Hepatocyte (in vitro differentiated cells): ENCODE results near the gene LCAT. TPM values are rescaled to one million over a fixed set of nuclear protein-coding genes. Genes with fewer than 3 reads are reported as not detected.

Source experiments
- DNase-seq: peaks from one replicate; pipeline ENCODE4 v3.0.0-alpha.2; 2016; ENCODE audit warnings: low spot score
- H2AFZ ChIP-seq: fragments of 200-600 bp; sonication (generic); 2 replicates; pipeline ENCODE4 v1.6.0; 2016; ENCODE audit warnings: antibody characterized with exemption, mild to moderate bottlenecking
- H3K27ac ChIP-seq: fragments of 200-600 bp; sonication (generic); 2 replicates; pipeline ENCODE4 v1.5.1; 2016; ENCODE audit warnings: mild to moderate bottlenecking
- H3K27me3 ChIP-seq: fragments of 200-600 bp; sonication (generic); 2 replicates; pipeline ENCODE4 v1.6.1; 2016
- H3K36me3 ChIP-seq: fragments of 200-600 bp; sonication (generic); replicated peaks from 2 replicates; pipeline ENCODE4 v1.5.1; 2016; ENCODE audit warnings: low read depth; ENCODE audit not compliant: insufficient read depth
- H3K4me1 ChIP-seq: fragments of 200-600 bp; sonication (generic); 2 replicates; pipeline ENCODE4 v1.5.1; 2016; ENCODE audit warnings: mild to moderate bottlenecking, moderate library complexity; ENCODE audit not compliant: insufficient read depth
- H3K4me2 ChIP-seq: fragments of 200-600 bp; sonication (generic); 2 replicates; pipeline ENCODE4 v1.6.0; 2016
- H3K4me3 ChIP-seq: fragments of 200-600 bp; sonication (generic); 2 replicates; pipeline ENCODE4 v1.5.1; 2016; ENCODE audit warnings: mild to moderate bottlenecking
- H3K79me2 ChIP-seq: fragments of 200-600 bp; sonication (generic); 2 replicates; pipeline ENCODE4 v1.6.0; 2017; ENCODE audit warnings: mild to moderate bottlenecking
- H3K9me2 ChIP-seq: fragments of 200-600 bp; sonication (generic); replicated peaks from 2 replicates; pipeline ENCODE4 v1.6.0; 2017; ENCODE audit warnings: mild to moderate bottlenecking; ENCODE audit not compliant: insufficient read depth
- H3K9me3 ChIP-seq: fragments of 200-600 bp; sonication (generic); 2 replicates; pipeline ENCODE4 v1.5.1; 2016; ENCODE audit warnings: low read depth, mild to moderate bottlenecking
- H4K20me1 ChIP-seq: fragments of 200-600 bp; sonication (generic); 2 replicates; pipeline ENCODE4 v1.6.0; 2016; ENCODE audit warnings: mild to moderate bottlenecking; ENCODE audit not compliant: insufficient read depth, poor library complexity, severe bottlenecking
- EZH2 ChIP-seq: fragments of 200-600 bp; sonication (generic); IDR thresholded peaks from 2 replicates; pipeline ENCODE4 v1.6.1; 2016; ENCODE audit warnings: antibody characterized with exemption, mild to moderate bottlenecking, borderline replicate concordance
- EZH2phosphoT487 ChIP-seq: fragments of 200-600 bp; sonication (generic); IDR thresholded peaks from one replicate; pipeline ENCODE4 v1.6.1; 2018; ENCODE audit warnings: antibody characterized with exemption, mild to moderate bottlenecking, low read depth, moderate library complexity; ENCODE audit not compliant: unreplicated experiment, severe bottlenecking
- WGBS: methylation state at CpG from one replicate; pipeline ENCODE4 v1.1.6; 2016; ENCODE audit warnings: low lambda C conversion rate; ENCODE audit errors: missing lambda C conversion rate; 5-methylcytosine and 5-hydroxymethylcytosine counted together
- polyA plus RNA-seq: library from polyadenylated mRNA; unstranded; fragments of >200 nt; fragmentation: Nextera tagmentation; extraction: Ambion mirVana; gene quantifications from 2 replicates; pipeline ENCODE4 v1.2.1, GENCODE V29; 2016
- total RNA-seq: library from RNA; depleted of rRNA; stranded (reverse); fragments of >200 nt; gene quantifications from 2 replicates; pipeline ENCODE4 v1.2.3, GENCODE V29; 2014
- TF ChIP-seq, protein P1 (sequence below): fragments of 200-600 bp; sonication (generic); IDR thresholded peaks from 2 replicates; pipeline ENCODE4 v1.5.1; 2016; ENCODE audit warnings: antibody characterized with exemption, mild to moderate bottlenecking; ENCODE audit not compliant: poor library complexity

Gene LCAT
- total and polyA plus RNA-seq, 2 experiments from 2014 or later = 15.6 to 44.6 TPM

- no peaks in the 10 kb centered on the region for H3K4me1 ChIP-seq
- H3K36me3 ChIP-seq = no peaks in the 10 kb centered on the region
- TF ChIP-seq EZH2phosphoT487 (no peak), EZH2 (no peak)
- TF ChIP-seq, protein P1, sequence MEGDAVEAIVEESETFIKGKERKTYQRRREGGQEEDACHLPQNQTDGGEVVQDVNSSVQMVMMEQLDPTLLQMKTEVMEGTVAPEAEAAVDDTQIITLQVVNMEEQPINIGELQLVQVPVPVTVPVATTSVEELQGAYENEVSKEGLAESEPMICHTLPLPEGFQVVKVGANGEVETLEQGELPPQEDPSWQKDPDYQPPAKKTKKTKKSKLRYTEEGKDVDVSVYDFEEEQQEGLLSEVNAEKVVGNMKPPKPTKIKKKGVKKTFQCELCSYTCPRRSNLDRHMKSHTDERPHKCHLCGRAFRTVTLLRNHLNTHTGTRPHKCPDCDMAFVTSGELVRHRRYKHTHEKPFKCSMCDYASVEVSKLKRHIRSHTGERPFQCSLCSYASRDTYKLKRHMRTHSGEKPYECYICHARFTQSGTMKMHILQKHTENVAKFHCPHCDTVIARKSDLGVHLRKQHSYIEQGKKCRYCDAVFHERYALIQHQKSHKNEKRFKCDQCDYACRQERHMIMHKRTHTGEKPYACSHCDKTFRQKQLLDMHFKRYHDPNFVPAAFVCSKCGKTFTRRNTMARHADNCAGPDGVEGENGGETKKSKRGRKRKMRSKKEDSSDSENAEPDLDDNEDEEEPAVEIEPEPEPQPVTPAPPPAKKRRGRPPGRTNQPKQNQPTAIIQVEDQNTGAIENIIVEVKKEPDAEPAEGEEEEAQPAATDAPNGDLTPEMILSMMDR = peak; percentile 5
- no peak within 1 kb of the TSS for H3K4me2 ChIP-seq
- H3K27me3 ChIP-seq = no peaks in the 10 kb centered on the region
- H3K27ac ChIP-seq = no peak within 1 kb of the TSS
- H2AFZ ChIP-seq = no peak within 1 kb of the TSS
- WGBS = 83% methylated on average over 48 of the region's 62 CpGs
- no peak for DNase-seq
- no peaks in the 10 kb centered on the region for H3K79me2 ChIP-seq
- H3K9me2 ChIP-seq = no peaks in the 10 kb centered on the region
- H3K4me3 ChIP-seq = no peak within 1 kb of the TSS
- no peaks in the 10 kb centered on the region for H4K20me1 ChIP-seq
- no peaks in the 10 kb centered on the region for H3K9me3 ChIP-seq
These were observed 36.2 kb upstream of the LCAT start, which contains the start of gene DPEP3 for GRCh38 chr16:67979955-67980678. Gene DPEP3, minus strand, starts transcription at chr16:67980499. Its CDS starts 119 bp downstream, at chr16:67980380.

DNA sequence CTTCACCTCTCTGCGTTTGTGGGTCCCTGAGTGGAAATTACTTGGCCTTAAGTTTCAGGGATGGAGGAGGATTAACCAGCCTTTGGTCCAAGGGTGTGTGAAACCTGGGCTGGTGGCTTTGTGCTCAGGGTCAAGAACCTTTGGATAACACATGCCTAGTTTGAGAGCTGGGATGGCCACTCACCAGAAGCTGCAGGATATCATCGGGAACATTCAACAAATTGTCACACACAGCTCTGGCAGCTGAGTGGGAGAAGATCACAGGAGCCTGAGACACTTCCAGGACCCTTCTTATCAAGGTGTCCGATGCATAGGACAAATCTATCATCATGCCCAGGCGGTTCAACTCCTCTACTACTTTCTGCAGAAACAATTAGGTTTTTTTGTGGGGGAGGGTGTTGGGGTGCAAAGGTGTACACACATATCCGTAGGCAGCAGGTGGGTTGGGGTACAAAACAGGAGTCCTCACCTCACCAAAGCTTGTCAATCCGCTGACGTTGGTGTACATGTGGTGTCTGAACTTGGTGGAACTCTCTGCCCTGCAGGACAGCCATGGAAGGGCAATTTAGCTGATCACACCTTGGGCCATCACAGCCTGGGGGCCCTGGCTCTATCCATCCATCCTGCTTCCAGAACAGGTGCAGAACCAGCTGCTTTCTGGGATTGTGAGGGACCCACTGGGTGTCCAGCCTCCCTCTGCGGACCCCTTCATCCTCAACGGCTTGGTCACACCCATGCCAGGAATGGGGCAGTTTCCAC, 33.7 kb upstream of the LCAT start:
- TF ChIP-seq, protein P1 = no peak
- TF ChIP-seq EZH2phosphoT487 = no peak
- TF ChIP-seq EZH2 = no peak
- H3K79me2 ChIP-seq = no peaks in the 10 kb centered on the region
- no peaks in the 10 kb centered on the region for H3K4me1 ChIP-seq
- H3K9me2 ChIP-seq = no peaks in the 10 kb centered on the region
- WGBS = 90% methylated on average over 9 of the region's 9 CpGs
- no peaks in the 10 kb centered on the region for H3K27me3 ChIP-seq
- H4K20me1 ChIP-seq = no peaks in the 10 kb centered on the region
- no peak for DNase-seq
- no peak overlapping the region for H3K4me3 ChIP-seq
- H2AFZ ChIP-seq = no peak overlapping the region
- H3K27ac ChIP-seq = no peak overlapping the region
- no peak overlapping the region for H3K4me2 ChIP-seq
- H3K9me3 ChIP-seq = no peaks in the 10 kb centered on the region
- no peaks in the 10 kb centered on the region for H3K36me3 ChIP-seq

- Histone ChIP-seq H4K20me1 (no peaks in the 10 kb centered on the region), H3K9me2 (no peaks in the 10 kb centered on the region), H3K27ac (no peak overlapping the region), H3K4me2 (no peak overlapping the region), H3K27me3 (no peaks in the 10 kb centered on the region), H2AFZ (no peak overlapping the region), H3K4me3 (no peak overlapping the region), H3K36me3 (no peaks in the 10 kb centered on the region), H3K9me3 (no peaks in the 10 kb centered on the region), H3K4me1 (no peaks in the 10 kb centered on the region), H3K79me2 (no peaks in the 10 kb centered on the region)
- no peak for DNase-seq
- TF ChIP-seq EZH2phosphoT487 (no peak), EZH2 (no peak)
- TF ChIP-seq, protein P1 = no peak
- WGBS = 78% methylated on average over 5 of the region's 5 CpGs
These were observed 33.1 kb upstream of the LCAT start for GRCh38 chr16:67977005-67977404.
